Inferior parietal cortex (tissue), 1 donor: ENCODE measurements around the gene TMEM42.
"Not testable (repeated sequence)": the region's sequence is repeated elsewhere in the genome, so short reads cannot be mapped to it uniquely, and the experiment has no call there.

Experiments used
- DNase-seq: peaks from one replicate; pipeline ENCODE4 v3.0.0-alpha.2; 2016; ENCODE audit errors: extremely low spot score

TMEM42 gene

GRCh38 chr3:44861412-44862225, at the start of gene TMEM42:
TMEM42 (plus strand) TSS chr3:44861912; CDS start chr3:44861925, 13 bp downstream.
- DNase-seq, result peak; percentile 92

DNA sequence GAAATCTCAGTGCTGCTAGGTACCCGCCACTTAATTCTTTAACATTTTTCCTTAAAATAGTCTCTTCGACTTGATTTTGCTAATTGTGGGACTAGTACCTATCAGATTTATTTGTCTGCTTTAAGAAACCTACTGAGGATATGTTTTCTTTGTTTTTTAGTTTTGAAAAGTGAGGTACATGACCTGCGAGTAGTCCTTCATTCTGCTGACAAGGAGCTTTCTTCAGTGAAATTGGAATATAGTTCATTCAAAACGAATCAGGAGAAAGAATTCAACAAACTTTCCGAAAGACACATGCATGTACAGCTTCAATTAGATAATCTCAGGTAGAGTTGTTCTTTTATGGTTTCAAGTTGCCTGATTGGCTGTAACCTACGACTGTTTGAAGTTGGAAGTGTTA, 47.0 kb upstream of the TMEM42 start:
- DNase-seq, result no peak

DNA sequence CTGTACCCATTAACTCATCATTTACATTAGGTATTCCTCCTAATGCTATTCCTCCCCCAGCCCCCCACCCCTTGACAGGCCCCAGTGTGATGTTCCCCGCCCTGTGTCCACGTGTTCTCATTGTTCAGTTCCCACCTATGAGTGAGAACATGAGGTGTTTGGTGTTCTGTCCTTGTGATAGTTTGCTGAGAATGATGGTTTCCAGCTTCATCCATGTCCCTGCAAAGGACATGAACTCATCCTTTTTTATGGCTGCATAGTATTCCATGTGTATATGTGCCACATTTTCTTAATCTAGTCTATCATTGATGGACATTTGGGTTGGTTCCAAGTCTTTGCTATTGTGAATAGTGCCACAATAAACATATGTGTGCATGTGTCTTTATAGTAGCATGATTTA, 45.4 kb upstream of the TMEM42 start:
- not testable (repeated sequence) for DNase-seq

GRCh38 chr3:44821206-44821605, 40.5 kb upstream of the TMEM42 start:
- DNase-seq, result not testable (repeated sequence)

- no peak for DNase-seq
Observed at GRCh38 chr3:44825264-44825925, 36.3 kb upstream of the TMEM42 start.

DNA sequence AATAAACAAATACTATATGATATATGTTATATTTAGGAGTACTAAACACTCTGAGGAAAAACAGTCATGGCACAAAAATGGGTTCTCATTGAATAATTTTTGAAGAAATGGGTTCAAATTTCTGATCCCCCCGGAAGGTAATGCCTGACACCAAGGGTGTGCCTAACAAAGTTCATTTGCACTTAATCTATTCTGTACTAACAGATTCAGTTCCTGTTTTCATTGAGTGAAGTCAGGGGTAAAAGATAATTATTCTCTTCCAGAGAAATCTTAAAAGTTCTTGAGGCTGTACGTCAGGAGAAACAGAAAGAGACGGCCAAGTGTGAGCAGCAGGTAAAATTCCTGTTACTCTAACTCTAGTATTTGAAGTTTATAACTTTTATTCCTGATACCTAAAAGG, 34.5 kb upstream of the TMEM42 start:
- no peak for DNase-seq

DNA sequence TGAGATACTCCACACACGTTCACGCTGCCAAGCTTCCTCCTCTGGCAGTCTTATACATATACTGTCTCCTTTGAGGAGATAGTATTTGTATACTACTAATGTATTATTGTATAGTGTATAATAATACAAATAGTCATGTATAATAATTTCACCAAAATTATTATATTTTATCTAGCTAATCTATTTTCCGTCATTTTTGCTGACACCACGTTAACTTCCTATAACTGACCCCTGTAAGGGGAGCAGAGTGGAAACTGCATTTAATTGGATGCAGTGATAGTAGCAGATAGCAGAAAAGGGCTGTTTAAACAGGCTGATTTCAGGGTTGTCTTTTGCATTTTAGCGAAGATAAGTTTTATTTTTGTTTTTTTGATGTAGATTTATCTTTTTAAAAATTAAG, 30.5 kb upstream of the TMEM42 start:
- DNase-seq, result no peak

- DNase-seq, result no peak
Observed at GRCh38 chr3:44832032-44832431, 29.7 kb upstream of the TMEM42 start.

GRCh38 chr3:44832965-44833364, 28.7 kb upstream of the TMEM42 start:
- DNase-seq, result no peak

DNA sequence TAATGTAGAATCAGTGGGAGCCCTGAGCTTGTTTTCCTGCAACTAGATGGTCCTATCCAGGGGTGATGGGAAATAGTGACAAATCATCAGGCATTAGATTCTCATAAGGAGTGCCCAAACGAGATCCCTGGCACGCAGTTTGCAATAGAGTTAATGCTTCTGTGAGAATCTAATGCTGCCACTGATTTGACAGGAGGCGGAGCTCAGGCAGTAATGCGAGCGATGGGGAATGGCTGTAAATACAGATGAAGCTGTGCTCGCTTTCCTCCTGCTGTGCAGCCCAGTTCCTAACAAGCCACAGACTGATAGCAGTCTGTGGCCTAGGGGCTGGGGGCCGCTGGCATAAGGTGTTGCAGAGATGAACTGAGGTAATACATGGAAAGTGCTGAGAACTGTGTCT, 28.3 kb upstream of the TMEM42 start:
- no peak for DNase-seq

GRCh38 chr3:44835684-44836083, 26.0 kb upstream of the TMEM42 start:
- no peak for DNase-seq

GRCh38 chr3:44842376-44842775, 19.3 kb upstream of the TMEM42 start:
- DNase-seq, result no peak

- DNase-seq, result peak; percentile 2
Observed at GRCh38 chr3:44845528-44846520, 15.9 kb upstream of the TMEM42 start.

- no peak for DNase-seq
Observed at GRCh38 chr3:44848634-44849033, 13.1 kb upstream of the TMEM42 start.

DNA sequence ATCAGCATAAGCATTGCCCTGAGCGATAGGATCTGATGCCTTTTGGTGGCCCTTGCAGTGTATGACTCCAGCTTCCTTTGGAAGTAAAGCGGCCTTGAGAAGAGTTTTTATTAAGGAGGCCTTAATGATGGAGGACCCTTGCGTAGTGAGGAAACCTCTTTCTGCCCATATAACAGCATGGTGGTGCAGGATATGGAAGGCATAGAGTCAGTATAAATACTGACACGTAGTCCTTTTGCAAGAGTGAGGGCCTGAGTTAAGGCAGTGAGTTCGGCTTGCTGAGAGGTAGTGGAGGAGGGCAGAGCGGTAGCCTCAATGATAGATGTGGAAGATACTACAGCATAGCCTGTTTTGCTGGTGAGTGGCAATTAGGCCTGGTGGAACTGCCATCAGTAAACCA, 5.0 kb upstream of the TMEM42 start:
- DNase-seq, result not testable (repeated sequence)

DNA sequence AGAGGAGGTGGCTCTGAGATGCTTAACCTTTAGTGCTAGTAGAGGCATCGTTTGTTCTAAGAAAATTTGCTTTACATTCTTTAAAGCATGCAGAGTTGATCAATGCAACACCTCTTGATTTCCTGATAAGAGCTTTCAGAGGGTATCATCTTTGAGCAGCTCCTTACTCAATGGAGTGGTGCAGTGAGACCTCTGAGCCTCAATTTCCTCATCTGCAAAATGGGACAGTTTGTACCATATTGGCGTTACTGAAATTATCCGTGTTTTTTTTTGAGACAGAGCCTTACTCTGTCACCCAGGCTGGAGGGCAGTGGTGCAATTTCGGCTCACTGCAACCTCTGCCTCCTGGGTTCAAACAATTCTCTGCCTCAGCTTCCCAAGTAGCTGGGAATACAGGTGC, 1.6 kb upstream of the TMEM42 start:
- DNase-seq, result no peak

DNA sequence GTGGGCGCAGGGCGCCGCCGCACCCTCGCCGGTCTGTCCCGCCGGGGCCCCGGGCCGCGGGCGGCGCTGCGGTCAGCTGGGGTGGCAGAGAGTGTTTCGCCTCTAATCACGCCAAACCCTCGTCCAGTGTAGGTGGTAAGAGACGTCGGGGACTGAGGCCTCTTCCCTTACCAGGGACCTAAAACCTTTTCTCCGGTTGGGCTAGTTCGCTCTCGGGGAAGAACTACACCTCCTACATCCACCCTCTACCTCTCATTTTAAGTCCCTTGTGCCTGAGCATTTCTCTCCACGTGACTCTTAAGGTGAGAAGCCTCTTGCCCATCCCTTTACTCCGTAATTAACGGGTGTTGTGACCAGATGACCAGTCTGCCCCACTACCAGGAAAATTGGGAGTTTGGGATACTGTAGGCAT, 520 bp downstream of the TMEM42 start:
- DNase-seq, result peak; percentile 22

DNA sequence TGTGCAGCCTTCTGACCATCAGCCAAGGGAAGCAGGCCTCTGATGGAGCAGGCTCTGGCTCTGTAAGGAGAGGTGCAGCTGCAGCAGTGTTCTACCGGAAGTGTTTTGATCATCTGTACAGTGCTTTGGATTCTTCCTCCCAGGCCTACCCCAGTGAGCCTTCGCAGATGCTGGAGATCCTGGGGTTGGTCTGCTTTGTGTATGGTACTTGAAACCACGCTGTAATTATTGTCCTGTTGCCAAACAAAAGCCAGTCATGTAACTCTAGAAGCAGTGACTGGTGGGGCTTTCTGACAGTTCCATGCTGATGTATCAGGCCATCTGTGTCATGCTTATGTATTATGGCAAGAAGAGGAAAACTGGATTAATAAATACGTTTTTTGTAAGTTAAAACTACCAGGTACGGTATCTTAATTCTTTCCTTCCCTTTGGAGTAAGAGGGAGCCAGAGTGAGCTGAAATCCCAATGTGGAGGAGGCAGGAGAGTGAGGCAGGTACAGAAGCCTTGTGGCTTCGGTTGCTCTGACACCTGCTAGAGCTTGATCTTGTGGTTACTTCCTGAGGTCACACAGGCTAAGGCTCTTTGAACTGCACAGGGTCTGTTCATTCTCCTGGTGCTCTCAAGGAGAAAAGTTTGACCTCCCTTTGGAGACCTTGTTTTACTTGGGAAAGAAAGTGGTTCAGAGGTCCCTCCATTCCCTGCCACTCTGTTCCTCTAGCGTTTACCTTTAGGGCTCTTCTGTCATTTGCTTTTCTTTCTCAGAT, 3.7 kb downstream of the TMEM42 start:
- no peak for DNase-seq

DNA sequence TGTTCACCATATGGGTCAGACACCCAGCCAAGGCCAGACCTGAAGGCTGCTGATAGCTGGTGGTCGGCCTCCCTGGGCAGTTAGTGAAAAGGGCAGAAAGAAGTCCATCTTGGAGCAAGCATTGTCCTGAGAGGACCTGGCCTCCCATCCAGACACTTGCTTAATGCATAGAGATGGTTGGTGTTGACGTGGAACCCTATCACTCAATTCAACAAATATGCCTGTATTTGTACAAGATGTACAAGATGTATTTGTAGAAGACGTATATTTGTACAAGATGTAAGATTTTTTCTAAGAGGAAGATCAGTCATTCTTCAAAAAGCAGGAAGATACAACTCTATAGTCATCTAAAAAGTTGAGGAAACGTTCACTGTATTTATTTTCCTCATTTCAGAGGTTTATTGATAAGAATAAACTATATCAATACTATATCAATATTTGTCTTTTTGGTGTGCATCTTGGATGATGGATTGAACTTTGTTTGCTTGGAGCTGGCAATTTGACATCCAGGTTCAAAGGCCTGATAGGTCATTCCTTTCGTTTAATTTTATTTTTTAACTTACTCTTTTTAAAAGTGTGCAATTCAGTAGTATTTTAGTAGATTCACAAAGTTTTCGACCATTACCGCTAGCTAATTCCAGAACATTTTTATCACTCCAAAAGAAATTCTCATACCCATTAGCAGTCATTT, 5.9 kb downstream of the TMEM42 start:
- no peak for DNase-seq

DNA sequence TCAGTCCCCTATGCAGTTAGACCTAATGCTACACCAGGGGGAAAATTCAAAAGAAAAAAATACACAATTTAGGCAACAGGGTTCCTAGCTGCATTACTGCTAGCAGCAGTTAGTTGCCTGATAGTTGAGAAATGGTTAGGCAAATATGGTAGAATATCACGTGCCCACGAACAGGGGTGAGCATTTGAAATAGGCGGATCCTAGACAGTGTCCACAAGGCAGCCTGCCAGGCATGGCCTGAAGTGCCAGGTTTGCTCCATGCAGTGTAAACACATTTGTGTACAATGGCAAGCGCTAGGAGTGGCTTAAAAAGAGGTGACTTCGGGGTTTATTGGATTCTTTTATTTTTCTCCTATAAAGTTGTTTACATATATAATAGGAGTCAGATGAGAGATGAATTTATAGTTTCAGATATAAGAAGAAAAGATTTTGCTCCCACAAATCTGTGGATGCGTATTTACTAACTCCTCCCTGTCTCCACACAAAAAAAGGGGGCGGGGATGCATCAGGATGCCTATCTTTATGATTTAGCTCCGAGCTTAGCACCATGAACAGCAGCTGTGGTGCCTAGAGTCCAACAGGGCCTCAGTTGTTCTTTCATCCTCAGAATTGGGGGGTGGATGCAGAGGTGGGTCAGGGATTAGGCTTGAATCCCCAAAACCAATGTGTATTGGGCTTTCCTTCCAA, 8.8 kb downstream of the TMEM42 start:
- no peak for DNase-seq
